Glomerular endothelial cell (primary cell): ENCODE results near the gene ZFYVE1. TPM values are rescaled to one million over a fixed set of nuclear protein-coding genes. Genes with fewer than 3 reads are reported as not detected.
"Not testable (repeated sequence)": the region's sequence is repeated elsewhere in the genome, so short reads cannot be mapped to it uniquely, and the experiment has no call there.

Experiments used
- DNase-seq: peaks from one replicate; pipeline ENCODE4 v3.0.0-alpha.2; 2011; ENCODE audit warnings: low read depth, low spot score; ENCODE audit errors: extremely low read depth
- total RNA-seq: library from RNA; depleted of rRNA; stranded (reverse); fragments of >200 nt; gene quantifications from 2 replicates; pipeline ENCODE4 v1.2.3, GENCODE V29; 2015

The ZFYVE1 gene
- total RNA-seq, 1 donor from 2014 or later, result 34.6 TPM

- no peak for DNase-seq
These were observed 65.1 kb downstream of the ZFYVE1 start for GRCh38 chr14:72961579-72962335.

GRCh38 chr14:72961016-72961415 lies 65.9 kb downstream of the ZFYVE1 start:
- not testable (repeated sequence) for DNase-seq

DNA sequence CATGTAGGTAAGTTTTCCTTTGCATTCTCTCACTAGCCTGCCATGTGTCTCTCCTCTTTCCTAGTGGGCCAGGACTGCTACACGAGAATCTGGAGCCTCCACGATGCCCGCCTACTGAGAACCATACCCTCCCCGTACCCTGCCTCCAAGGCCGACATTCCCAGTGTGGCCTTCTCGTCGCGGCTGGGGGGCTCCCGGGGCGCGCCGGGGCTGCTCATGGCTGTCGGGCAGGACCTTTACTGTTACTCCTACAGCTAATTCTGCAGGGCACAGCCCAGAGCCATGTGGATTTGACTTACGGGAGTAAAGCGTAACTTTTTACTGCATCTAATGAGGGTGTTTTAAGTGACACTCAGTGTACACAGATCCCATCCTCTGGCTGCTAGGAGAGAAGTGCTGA lies 68.4 kb downstream of the ZFYVE1 start:
- DNase-seq, result no peak

DNA sequence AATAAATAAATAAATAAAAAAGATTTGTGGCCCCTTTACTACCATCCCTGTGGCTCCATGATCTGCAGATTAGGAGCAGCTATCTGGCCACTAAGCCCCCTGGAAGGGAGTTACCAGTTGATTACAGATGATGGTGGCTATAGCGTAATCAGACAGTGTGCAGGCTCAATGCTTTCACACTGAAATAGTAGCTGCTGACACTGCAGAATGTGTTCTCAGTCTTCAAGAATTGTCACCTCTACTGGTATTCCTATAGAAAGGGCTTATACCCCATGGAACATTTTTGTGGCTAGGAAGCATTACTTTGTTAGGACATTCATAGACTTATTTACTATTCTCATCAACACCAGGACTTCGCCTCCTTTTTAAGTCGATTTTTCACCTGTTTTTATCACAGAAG lies 69.7 kb downstream of the ZFYVE1 start:
- no peak for DNase-seq

- DNase-seq, result not testable (repeated sequence)
These were observed 70.2 kb downstream of the ZFYVE1 start for GRCh38 chr14:72956741-72957140.

DNA sequence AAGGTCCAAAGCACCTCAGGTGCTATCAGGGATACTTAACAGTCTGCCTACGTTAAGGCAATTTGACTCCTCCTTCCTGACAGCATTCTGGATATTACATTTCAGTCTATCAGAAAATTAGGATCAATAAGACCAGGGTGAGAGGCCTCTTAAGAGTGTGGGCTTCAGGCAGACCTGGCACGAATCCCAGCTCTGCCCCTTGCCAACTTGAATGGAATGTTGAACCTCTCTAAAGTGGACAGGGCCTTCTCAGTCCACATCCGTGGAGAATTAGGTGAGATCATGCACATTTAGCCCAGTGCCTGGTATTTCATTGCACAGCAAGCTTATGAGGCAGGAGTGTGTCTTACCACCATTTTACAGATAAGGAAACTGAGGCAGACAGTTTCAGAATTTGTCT lies 74.7 kb downstream of the ZFYVE1 start:
- DNase-seq, result no peak

GRCh38 chr14:72948481-72949138 lies 78.3 kb downstream of the ZFYVE1 start:
- no peak for DNase-seq

DNA sequence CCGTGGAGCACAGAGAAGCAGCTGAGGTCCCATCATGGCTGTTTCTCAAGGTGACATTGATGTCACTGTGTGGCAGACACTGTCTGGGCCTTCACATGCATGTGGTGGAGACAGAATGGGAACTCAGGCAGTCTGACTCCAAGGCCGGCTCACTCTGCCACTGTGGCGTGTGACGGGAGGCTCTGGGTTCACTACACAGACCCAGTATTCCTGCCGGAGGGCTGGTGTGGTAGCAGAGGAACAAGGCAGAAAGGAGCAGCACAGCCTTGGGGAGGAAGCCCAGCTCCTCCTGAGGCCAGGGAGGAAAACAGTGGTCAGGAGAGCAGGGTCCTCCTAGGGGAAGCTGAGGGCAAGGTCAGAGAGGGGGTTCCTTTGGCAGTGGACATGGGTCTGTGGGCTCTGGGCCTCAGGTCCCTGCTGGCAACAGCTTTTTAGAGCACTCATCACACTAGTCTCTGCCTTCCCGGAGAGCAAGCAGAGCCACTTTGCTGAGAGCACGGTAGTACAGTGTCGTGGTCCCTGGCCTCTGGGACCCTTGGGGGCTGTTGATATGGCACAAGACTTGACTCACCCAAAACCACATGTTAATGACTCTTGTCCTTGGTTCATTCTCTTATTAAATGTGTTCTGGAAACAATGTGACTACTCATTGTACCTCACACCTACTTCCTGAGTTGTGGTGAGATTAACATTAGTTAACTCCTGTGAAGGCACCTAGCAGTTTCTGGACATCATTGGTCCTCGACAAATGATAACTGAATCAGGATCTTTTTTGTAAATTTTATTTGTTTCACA lies 79.3 kb downstream of the ZFYVE1 start:
- no peak for DNase-seq

DNA sequence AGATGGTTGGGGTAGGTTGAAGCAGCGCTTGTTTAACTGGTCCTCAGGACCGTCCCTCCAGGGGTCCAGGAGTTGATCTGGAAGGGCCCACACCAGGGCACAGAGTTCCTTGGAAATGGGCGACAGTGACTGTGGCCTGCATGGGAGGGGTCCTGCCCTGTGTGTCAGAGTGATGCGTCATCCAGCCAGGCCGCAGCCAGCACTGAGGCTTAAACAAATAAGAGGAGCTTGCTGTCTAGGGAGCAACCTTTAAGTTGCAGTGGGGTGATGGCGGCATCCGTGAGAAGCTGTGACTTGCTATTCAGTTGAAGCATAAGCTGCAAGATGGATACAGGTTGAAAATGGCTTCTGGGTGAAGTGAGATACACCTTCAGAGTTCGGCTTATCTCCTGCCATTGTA lies 80.4 kb downstream of the ZFYVE1 start:
- no peak for DNase-seq

GRCh38 chr14:72945356-72946027 lies 81.4 kb downstream of the ZFYVE1 start:
- no peak for DNase-seq

DNA sequence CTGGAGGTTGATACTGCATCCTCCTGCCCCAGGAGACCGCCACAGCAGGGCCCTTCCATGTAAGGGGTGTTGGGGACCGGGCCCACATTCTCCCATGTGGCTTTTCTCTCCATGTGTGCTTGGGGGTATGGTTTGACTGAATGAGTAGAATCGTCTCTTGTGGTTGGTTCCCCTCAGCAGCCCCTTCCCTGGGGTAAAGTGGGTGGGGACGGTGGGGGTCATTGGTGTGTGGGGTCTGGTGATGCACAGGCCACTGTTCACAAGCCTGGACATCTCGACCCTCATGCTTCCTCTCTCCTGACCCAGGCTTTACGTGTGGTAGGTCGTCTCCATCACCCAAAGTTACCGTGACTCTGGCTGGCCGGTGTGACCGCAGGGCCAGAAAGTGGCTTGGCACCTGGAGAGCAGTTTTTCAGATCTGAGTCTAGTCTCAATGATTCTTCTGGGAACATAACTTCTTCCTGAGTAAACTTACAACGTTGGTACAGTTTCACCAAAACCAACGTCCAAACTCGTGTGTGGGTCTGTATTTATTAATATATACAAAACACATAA lies 83.0 kb downstream of the ZFYVE1 start:
- DNase-seq, result no peak

GRCh38 chr14:72942934-72943333 lies 84.0 kb downstream of the ZFYVE1 start:
- DNase-seq, result no peak

GRCh38 chr14:72941286-72941985 lies 85.5 kb downstream of the ZFYVE1 start:
- DNase-seq, result no peak

DNA sequence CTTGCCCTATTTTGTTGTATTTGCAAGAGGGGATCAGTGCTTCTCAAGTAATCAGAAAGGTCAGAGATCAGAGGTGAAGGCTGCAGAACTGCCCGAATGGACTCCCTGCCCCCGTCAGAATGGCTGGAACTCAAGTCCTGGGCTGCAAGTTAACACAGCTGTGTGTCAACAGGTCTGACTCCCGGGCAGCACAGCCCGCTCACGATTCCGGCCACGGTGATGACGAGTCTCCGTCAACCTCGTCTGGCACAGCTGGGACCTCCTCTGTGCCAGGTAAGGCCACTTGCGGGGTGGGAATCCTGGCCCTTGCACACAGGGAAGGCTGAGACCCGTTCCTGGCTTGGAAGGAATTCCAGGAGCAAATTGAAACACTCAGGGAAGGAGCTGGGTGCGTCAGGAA lies 87.3 kb downstream of the ZFYVE1 start:
- no peak for DNase-seq

GRCh38 chr14:72932893-72933292 lies 94.0 kb downstream of the ZFYVE1 start:
- no peak for DNase-seq

DNA sequence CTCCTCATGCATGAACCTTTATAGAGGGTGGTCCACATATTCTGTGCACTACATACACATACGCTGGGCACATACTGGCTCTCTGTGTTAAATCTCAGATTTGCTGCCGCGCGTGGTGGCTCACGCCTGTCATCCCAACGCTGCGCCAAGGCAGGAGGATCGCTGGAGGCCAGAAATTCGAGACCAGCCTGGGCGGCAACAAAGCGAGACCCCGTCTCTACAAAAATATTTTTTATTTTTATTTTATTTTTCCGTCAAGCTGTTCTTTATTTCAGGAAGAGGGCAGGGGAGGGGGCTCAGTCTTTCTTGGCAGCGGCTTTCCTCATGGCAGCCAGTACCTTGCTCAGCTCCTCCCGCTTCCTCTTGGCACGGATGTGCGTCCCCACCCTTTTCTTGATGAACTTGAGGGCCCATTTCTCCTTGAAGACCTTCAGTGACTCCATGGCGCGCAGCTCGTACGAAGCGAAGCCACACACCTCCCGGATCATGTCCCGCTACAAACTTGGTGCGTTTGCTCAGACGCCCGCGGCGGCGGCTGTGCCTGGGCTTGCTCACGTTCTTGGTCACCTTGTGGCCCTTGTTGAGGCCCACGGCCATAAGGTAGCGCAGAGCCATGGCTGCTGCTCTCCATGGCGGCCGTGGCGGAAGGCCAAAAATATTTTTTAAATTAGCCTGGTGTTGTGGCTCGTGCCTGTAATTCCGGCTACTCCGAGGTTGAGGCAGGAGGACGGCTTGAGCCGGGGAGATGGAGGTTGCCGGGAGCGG lies 97.4 kb downstream of the ZFYVE1 start:
- DNase-seq, result no peak

DNA sequence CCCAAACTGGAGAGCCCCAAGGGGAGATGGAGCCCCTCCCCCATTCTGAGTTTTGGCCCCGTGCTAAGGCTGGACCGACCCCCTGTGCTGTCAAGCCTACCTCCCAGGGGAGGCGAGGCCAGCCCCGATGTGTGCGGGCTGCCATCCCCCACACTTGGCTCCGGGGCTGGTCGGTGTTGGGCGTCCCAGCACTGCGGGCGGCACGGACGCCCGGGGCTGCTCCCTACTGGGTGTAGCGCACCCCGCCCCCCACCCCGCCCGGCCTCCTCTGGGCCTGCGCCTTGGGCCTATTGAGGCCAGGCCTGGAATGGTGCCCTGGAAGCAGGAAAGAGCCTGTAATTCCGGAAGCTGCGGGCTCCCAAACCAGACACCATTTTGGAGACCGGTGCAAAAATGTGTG lies 98.0 kb downstream of the ZFYVE1 start:
- DNase-seq, result no peak

GRCh38 chr14:72926292-72927028 lies 100.4 kb downstream of the ZFYVE1 start, which contains the start of gene DCAF4:
Gene DCAF4 (plus strand): TSS chr14:72926464. CDS start chr14:72937979, 11,515 bp downstream.
- DNase-seq, result peak; percentile 89
